Sigmoid colon (tissue), 7 donors: ENCODE data around the gene GALR2. TPM values are rescaled to one million over a fixed set of nuclear protein-coding genes. Genes with fewer than 3 reads are reported as not detected.
"Not testable (repeated sequence)": the region's sequence is repeated elsewhere in the genome, so short reads cannot be mapped to it uniquely, and the experiment has no call there.

Source experiments
- DNase-seq: peaks from one replicate; pipeline ENCODE4 v3.0.0-alpha.2; 2019
- H3K27ac ChIP-seq, 4 donors: fragments of 200-600 bp; sonication (generic); one replicate each; pipeline ENCODE4 v1.5.1; 2016 to 2019; ENCODE audit warnings: mild to moderate bottlenecking in 1 of 4
- H3K27me3 ChIP-seq, 3 donors: fragments of 200-600 bp; sonication (generic); one replicate each; pipeline ENCODE4 v1.5.1; 2019; ENCODE audit warnings: mild to moderate bottlenecking in 1 of 3
- H3K36me3 ChIP-seq, 4 donors: fragments of 200-600 bp; sonication (generic); one replicate each; pipeline ENCODE4 v1.5.1; 2016 to 2019
- H3K4me1 ChIP-seq, 4 donors: fragments of 200-600 bp; sonication (generic); one replicate each; pipeline ENCODE4 v1.5.1; 2017 to 2019
- H3K4me3 ChIP-seq, 4 donors: fragments of 200-600 bp; sonication (generic); one replicate each; pipeline ENCODE4 v1.5.1; 2017 to 2019; ENCODE audit warnings: mild to moderate bottlenecking in 2 of 4, moderate library complexity in 1 of 4
- H3K9me3 ChIP-seq, 4 donors: fragments of 200-600 bp in 3 of 4; sonication (generic) in 3 of 4; one replicate each; pipeline versions ENCODE4 v1.5.1 to v1.6.1; 2013 to 2019
- EP300 ChIP-seq, 4 donors: sonication (generic); formaldehyde crosslinking; IDR thresholded peaks; one replicate each; pipeline ENCODE4 v1.6.1; 2017; ENCODE audit warnings: antibody characterized with exemption in 4 of 4
- POLR2A ChIP-seq, 2 donors: fragments of 450-650 bp; IDR thresholded peaks; one replicate each; pipeline ENCODE4 v1.6.1; 2016; ENCODE audit warnings: antibody characterized with exemption in 2 of 2, mild to moderate bottlenecking in 2 of 2, moderate library complexity in 2 of 2
- POLR2AphosphoS5 ChIP-seq, 4 donors: sonication (generic); formaldehyde crosslinking; IDR thresholded peaks; one replicate each; pipeline ENCODE4 v1.6.1; 2017; ENCODE audit warnings: antibody characterized with exemption in 4 of 4
- WGBS, 2 donors: extraction: QIAGEN DNeasy Blood & Tissue Kit; methylation state at CpG; one replicate each; pipeline ENCODE4 v1.1.7; 2013; 5-methylcytosine and 5-hydroxymethylcytosine counted together
- intact Hi-C: fragments of 100-400 bp; cut with DNase I; formaldehyde crosslinking; loops from one replicate; pipeline ENCODE4 v1.15.1; 2023
- polyA plus RNA-seq, 3 donors: library from polyadenylated mRNA; stranded (reverse); fragments of 200-250 nt; gene quantifications; one replicate each; pipeline ENCODE4 v1.2.3, GENCODE V29; 2013
- total RNA-seq, 4 donors: library from RNA; depleted of rRNA; stranded (reverse); fragments of >200 nt; gene quantifications; one replicate each; pipeline ENCODE4 v1.1.0, GENCODE V29; 2016
- TF ChIP-seq, protein P1 (sequence below), 4 experiments: fragments of 450-650 bp in 3 of 4; fragments of 200-600 bp in 1 of 4; IDR thresholded peaks; one replicate each; pipeline ENCODE4 v1.5.1; 2016 to 2019; ENCODE audit warnings: antibody characterized with exemption in 4 of 4, mild to moderate bottlenecking in 3 of 4, moderate library complexity in 2 of 4
- donor health status: healthy with polysubstance abuse.
- donor health status: Bipolar disorder and iron deficiency.
- donor health status: healthy.

GALR2 gene
- total and polyA plus RNA-seq, 7 donors = 1.6 to 20.2 (median 6.4) TPM; not detected in 2

GRCh38 chr17:76036497-76037261 is 37.9 kb upstream of the GALR2 start:
- Histone ChIP-seq H3K4me1 (peaks cover 0 to 95% (median 78%) of the 10 kb centered on the region in 4 donors), H3K27me3 (no peaks in the 10 kb centered on the region), H3K36me3 (peaks cover 8 to 25% (median 21%) of the 10 kb centered on the region in 4 donors), H3K9me3 (no peaks in the 10 kb centered on the region), H3K4me3 (peak overlapping the region in 1 of 4 donors; percentile 16), H3K27ac (peak overlapping the region; percentile 66 to 92 (median 86))
- peak; percentile 93 to 96 (median 93) for TF ChIP-seq EP300 (IDR thresholded peaks at IDR 0.05)
- TF ChIP-seq, protein P1, sequence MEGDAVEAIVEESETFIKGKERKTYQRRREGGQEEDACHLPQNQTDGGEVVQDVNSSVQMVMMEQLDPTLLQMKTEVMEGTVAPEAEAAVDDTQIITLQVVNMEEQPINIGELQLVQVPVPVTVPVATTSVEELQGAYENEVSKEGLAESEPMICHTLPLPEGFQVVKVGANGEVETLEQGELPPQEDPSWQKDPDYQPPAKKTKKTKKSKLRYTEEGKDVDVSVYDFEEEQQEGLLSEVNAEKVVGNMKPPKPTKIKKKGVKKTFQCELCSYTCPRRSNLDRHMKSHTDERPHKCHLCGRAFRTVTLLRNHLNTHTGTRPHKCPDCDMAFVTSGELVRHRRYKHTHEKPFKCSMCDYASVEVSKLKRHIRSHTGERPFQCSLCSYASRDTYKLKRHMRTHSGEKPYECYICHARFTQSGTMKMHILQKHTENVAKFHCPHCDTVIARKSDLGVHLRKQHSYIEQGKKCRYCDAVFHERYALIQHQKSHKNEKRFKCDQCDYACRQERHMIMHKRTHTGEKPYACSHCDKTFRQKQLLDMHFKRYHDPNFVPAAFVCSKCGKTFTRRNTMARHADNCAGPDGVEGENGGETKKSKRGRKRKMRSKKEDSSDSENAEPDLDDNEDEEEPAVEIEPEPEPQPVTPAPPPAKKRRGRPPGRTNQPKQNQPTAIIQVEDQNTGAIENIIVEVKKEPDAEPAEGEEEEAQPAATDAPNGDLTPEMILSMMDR (IDR thresholded peaks at IDR 0.05) = no peak
- TF ChIP-seq POLR2AphosphoS5 (IDR thresholded peaks at IDR 0.05) = peak; percentile 98 to 100 (median 98)
- peak; percentile 96 for DNase-seq
- intact Hi-C loops = no loop called here
- WGBS, 2 donors = 67 to 69% methylated on average over 22 of the region's 22 CpGs

DNA sequence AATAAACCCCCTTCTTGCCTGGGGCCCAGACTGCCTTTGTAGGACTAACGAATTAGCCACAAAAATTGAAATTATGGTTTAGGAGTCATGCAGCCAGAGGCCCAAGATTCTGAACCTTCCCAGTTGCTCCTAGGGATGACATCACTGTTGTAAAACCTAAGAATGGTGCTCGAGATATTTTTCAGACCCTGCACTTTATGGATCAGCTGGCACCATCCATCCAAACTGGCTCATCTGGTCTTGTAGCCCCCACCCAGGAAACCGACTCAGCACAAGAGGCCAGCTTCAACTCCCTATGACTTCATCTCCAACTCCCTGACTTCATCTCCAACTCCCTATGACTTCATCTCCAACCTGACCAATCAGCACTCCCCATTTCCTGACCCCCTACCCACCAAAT is 36.5 kb upstream of the GALR2 start:
- intact Hi-C loops = no loop called here
- no peak for DNase-seq
- WGBS, 2 donors = 64 to 85% methylated on average over 3 of the region's 3 CpGs
- Histone ChIP-seq H3K27me3 (no peaks in the 10 kb centered on the region), H3K27ac (peak overlapping the region; percentile 21 to 92 (median 86)), H3K4me3 (no peak overlapping the region), H3K9me3 (no peaks in the 10 kb centered on the region), H3K4me1 (peaks cover 0 to 84% (median 73%) of the 10 kb centered on the region in 4 donors), H3K36me3 (peaks cover 13 to 38% (median 30%) of the 10 kb centered on the region in 4 donors)
- TF ChIP-seq, protein P1 (IDR thresholded peaks at IDR 0.05) = no peak
- TF ChIP-seq POLR2A (IDR thresholded peaks at IDR 0.05) (no peak), EP300 (IDR thresholded peaks at IDR 0.05) (no peak), POLR2AphosphoS5 (IDR thresholded peaks at IDR 0.05) (no peak)

GRCh38 chr17:76039121-76039520 is 35.5 kb upstream of the GALR2 start:
- no peak overlapping the region for H3K4me3 ChIP-seq
- peak; percentile 87 for DNase-seq
- peaks cover 24 to 49% (median 41%) of the 10 kb centered on the region in 4 donors for H3K36me3 ChIP-seq
- no peaks in the 10 kb centered on the region for H3K9me3 ChIP-seq
- peak overlapping the region; percentile 35 to 92 (median 86) for H3K27ac ChIP-seq
- intact Hi-C loops = no loop called here
- peaks cover 0 to 74% (median 62%) of the 10 kb centered on the region in 4 donors for H3K4me1 ChIP-seq
- TF ChIP-seq POLR2A (IDR thresholded peaks at IDR 0.05) (no peak), POLR2AphosphoS5 (IDR thresholded peaks at IDR 0.05) (peak; percentile 63 to 83 (median 78)), EP300 (IDR thresholded peaks at IDR 0.05) (peak in 3 of 4 donors; percentile 63 to 69 (median 68))
- TF ChIP-seq, protein P1 (IDR thresholded peaks at IDR 0.05) = no peak
- no peaks in the 10 kb centered on the region for H3K27me3 ChIP-seq
- WGBS, 2 donors = 85 to 87% methylated on average over 6 of the region's 6 CpGs

GRCh38 chr17:76040376-76040775 is 34.2 kb upstream of the GALR2 start:
- Histone ChIP-seq H3K9me3 (no peaks in the 10 kb centered on the region), H3K36me3 (peaks cover 36 to 62% (median 53%) of the 10 kb centered on the region in 4 donors), H3K27me3 (no peaks in the 10 kb centered on the region), H3K4me1 (peaks cover 0 to 61% (median 49%) of the 10 kb centered on the region in 4 donors), H3K27ac (peak overlapping the region in 3 of 4 donors; percentile 86 to 92 (median 87)), H3K4me3 (no peak overlapping the region)
- intact Hi-C loops = no loop called here
- 88 to 92% methylated on average over 6 of the region's 6 CpGs for WGBS, 2 donors
- TF ChIP-seq POLR2A (IDR thresholded peaks at IDR 0.05) (no peak), POLR2AphosphoS5 (IDR thresholded peaks at IDR 0.05) (no peak), EP300 (IDR thresholded peaks at IDR 0.05) (no peak)
- TF ChIP-seq, protein P1 (IDR thresholded peaks at IDR 0.05) = no peak
- no peak for DNase-seq

- Histone ChIP-seq H3K36me3 (peaks cover 58 to 86% (median 72%) of the 10 kb centered on the region in 4 donors), H3K27ac (peak overlapping the region in 1 of 4 donors; percentile 23), H3K4me1 (peaks cover 0 to 39% (median 26%) of the 10 kb centered on the region in 4 donors)
- 97 to 98% methylated on average over 3 of the region's 3 CpGs for WGBS, 2 donors
- H3K27me3 ChIP-seq, intact Hi-C loops, DNase-seq, H3K4me3 ChIP-seq, H3K9me3 ChIP-seq: not testable (repeated sequence)
These were observed 31.7 kb upstream of the GALR2 start for GRCh38 chr17:76042868-76043267.

GRCh38 chr17:76044475-76045007 is 30.0 kb upstream of the GALR2 start:
- H3K4me3 ChIP-seq, H3K27ac ChIP-seq, H3K9me3 ChIP-seq, intact Hi-C loops, H3K27me3 ChIP-seq, DNase-seq: not testable (repeated sequence)
- H3K36me3 ChIP-seq = peaks cover 65 to 100% (median 81%) of the 10 kb centered on the region in 4 donors
- H3K4me1 ChIP-seq = peaks cover 0 to 39% (median 24%) of the 10 kb centered on the region in 4 donors
- 81 to 87% methylated on average over 11 of the region's 11 CpGs for WGBS, 2 donors
